HG03025 (cell line): Measurements from ENCODE around the gene ZNF662.

Source experiments
- ATAC-seq: cut with Tn5 transposase; IDR thresholded peaks from one replicate; pipeline ENCODE4 v1.9.1; 2021; ENCODE audit warnings: mild to moderate bottlenecking, moderate library complexity; ENCODE audit not compliant: unreplicated experiment, low FRiP score

ZNF662 gene

GRCh38 chr3:42935472-42935871 lies 29.5 kb downstream of the ZNF662 start:
- ATAC-seq = no peak

GRCh38 chr3:42936157-42936981 lies 30.4 kb downstream of the ZNF662 start:
- no peak for ATAC-seq

- no peak for ATAC-seq
Measured at GRCh38 chr3:42937334-42937733, 31.4 kb downstream of the ZNF662 start.

GRCh38 chr3:42942693-42943092 lies 36.8 kb downstream of the ZNF662 start:
- no peak for ATAC-seq

GRCh38 chr3:42946050-42946449 lies 40.1 kb downstream of the ZNF662 start:
- no peak for ATAC-seq

GRCh38 chr3:42957573-42957972 lies 51.6 kb downstream of the ZNF662 start:
- no peak for ATAC-seq

GRCh38 chr3:42960282-42960681 lies 54.3 kb downstream of the ZNF662 start:
- no peak for ATAC-seq

GRCh38 chr3:42960786-42961185 lies 54.8 kb downstream of the ZNF662 start:
- no peak for ATAC-seq

GRCh38 chr3:42961633-42962032 lies 55.7 kb downstream of the ZNF662 start:
- ATAC-seq = no peak

- no peak for ATAC-seq
Measured at GRCh38 chr3:42963269-42963668, 57.3 kb downstream of the ZNF662 start.

GRCh38 chr3:42964266-42964665 lies 58.3 kb downstream of the ZNF662 start:
- no peak for ATAC-seq
